SKM-1 (cell line): ENCODE results near the gene SLX4IP.
A peak's percentile ranks its signal among the peaks of the same experiment; 100 is the strongest.

Experiments used
- DNase-seq: peaks from one replicate; lab custom pipeline; 2025; ENCODE audit not compliant: unreplicated experiment; lab: John Stamatoyannopoulos, UW

SLX4IP gene

GRCh38 chr20:10428008-10428407, 7.1 kb upstream of the SLX4IP start:
- DNase-seq, result no peak

GRCh38 chr20:10429443-10429981, 5.6 kb upstream of the SLX4IP start:
- DNase-seq, result no peak

DNA sequence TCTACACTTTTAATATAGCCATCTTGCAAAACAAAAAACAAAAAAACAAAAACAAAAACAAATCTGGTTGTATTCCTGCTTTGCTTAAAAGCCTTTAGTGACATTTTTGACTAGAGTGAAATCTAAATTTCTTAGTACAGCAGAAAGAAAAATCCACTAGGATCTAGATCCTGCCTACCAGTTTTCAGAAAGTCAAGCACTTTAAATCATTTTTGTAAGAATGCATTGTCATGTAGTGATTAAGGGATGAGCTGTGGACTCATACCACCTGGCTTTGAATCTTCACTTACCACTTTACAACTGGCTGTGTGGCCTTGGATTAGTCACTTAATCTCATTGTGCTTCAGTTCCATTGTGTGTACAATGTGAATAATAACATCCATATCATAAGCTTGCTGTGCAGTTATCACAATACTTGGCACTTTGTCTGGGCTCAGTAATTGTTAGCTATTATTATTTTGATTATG, 5.1 kb upstream of the SLX4IP start:
- DNase-seq, result no peak

DNA sequence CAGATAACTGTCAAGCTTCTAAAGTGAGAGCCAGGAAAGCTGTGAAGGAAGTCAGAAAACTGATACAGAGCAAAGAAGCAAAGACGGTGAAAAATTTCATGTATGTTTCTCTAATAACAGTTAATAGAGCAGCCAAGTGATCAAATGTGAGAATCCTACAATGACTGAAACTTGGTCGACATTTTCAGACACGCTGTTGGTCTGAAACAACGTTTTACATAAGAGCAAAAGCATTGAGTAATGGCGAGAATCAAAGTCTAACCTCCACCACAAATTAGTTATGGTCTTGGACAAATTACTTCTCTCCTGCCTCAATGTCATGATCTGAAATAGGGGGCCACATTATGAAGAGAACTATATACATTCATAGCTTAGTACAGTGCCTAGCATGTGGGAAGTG, 4.4 kb upstream of the SLX4IP start:
- no peak for DNase-seq

GRCh38 chr20:10432079-10432478, 3.0 kb upstream of the SLX4IP start:
- no peak for DNase-seq

DNA sequence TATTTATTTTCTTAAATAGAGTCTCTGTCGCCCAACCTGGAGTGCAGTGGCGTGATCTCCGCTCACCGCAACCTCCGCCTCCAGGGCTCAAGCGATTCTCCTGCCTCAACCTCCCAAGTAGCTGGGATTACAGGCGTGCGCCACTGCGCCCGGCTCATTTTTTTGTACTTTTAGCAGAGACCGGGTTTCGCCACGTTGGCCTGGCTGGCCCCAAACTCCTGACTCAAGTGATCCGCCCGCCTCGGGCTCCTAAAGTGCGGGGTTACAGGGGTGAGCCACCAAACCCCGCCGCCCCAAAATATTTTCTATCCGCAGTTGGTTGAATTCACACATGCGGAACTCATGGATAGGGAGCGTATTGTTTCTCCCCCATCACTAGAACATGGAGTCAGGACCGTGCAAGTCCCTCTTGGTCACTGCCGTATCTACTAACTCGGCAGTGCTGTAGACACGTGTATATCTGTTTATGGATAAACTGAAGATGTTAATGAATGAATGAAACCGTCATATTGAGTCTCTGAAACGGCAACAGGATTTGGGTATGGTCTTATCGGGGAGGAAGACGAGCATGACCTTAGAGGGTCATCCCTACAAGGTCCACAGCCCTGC, 2.0 kb upstream of the SLX4IP start:
- no peak for DNase-seq

DNA sequence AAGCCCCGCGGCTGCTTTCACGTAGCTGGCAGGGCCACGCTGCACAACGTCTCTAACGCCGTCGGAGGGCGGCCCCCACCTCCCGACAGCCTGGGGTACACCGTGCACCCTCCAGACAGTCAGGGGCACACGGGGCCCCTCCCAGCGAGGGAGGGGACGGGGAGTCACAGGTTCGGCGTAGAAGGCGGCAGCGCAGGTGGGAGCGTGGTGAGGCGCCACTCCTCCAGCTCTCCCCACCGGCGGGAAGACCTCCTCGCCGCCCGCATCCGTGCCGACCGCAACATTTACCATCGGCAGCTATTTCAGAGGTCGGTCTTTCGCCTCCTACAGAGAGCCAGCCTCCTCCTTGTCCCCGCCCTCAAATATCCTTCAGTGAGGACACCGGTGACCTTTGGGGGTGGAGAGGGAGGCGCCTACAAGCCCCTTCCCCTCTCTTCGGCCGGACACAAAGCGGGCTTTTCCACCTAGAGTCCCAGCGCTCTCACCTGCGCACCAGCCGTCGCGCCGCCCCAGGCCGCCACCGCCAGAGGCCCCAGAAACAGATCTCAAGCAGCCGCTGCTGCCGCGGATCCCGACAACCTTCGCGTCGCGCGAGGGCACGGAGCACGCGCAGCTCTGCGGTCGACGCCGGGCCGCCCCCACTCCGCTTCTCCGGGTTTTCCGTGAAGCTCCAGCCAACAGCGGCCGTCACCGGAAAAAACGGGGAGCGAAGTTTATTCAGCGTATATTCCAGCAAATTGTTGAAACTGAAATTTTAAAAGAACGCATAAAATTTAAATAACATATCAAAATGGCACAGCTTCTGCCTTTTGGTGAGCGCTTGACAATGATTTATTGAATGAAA, 1.3 kb upstream of the SLX4IP start, which contains the start of gene MKKS:
TSS of gene MKKS (minus strand) at position 600 of the 844 bp plus-strand sequence. CDS start 20,708 bp downstream, outside the sequence.
- no peak for DNase-seq

DNA sequence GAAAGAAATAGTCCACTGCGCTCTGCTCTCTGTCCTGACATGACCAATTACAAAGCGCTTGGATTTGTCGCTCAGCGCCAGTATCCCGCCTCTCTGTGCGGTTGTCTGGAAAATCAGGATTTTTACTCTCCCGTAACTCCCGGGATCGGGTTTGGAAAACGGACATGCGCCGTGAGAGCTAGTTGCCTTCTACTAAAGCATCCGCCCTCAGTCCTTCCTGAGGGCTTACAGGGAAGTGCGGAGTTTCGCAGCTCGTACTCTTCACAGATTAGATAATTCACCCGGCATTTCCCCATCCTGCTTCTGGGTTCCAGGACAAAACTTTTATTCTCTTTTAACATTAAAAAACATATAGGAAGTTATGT, 656 bp upstream of the SLX4IP start:
- DNase-seq, result peak; percentile 55

- DNase-seq, result no peak
Measured at GRCh38 chr20:10436053-10436699, 1.1 kb downstream of the SLX4IP start.

GRCh38 chr20:10438217-10438616, 3.1 kb downstream of the SLX4IP start:
- DNase-seq, result no peak

GRCh38 chr20:10443936-10444335, 8.8 kb downstream of the SLX4IP start:
- no peak for DNase-seq

GRCh38 chr20:10445758-10446157, 10.7 kb downstream of the SLX4IP start:
- no peak for DNase-seq

- DNase-seq, result no peak
Measured at GRCh38 chr20:10447028-10447427, 11.9 kb downstream of the SLX4IP start.

- no peak for DNase-seq
Measured at GRCh38 chr20:10448270-10449156, 13.4 kb downstream of the SLX4IP start.

- no peak for DNase-seq
Measured at GRCh38 chr20:10449270-10449669, 14.2 kb downstream of the SLX4IP start.

DNA sequence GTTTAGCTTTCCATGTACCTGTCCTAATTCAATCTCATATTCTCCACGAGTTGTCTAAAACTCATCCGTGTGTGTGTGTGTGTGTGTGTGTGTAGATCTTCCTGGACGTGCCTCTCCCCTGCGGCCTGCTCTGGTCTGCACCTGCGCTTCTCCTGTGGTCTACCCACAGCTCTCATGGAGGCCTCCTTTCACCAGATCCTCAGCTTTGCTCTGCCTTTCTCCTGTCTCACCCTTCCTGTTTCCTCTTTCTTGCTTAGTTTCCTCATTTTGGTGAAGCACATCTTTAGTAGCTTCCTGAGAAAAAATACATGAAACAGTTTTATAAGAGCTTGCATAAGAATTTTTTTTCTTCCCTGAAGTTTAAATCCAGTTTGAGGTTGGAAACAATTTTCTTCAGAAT, 18.1 kb downstream of the SLX4IP start:
- DNase-seq, result peak; percentile 58

DNA sequence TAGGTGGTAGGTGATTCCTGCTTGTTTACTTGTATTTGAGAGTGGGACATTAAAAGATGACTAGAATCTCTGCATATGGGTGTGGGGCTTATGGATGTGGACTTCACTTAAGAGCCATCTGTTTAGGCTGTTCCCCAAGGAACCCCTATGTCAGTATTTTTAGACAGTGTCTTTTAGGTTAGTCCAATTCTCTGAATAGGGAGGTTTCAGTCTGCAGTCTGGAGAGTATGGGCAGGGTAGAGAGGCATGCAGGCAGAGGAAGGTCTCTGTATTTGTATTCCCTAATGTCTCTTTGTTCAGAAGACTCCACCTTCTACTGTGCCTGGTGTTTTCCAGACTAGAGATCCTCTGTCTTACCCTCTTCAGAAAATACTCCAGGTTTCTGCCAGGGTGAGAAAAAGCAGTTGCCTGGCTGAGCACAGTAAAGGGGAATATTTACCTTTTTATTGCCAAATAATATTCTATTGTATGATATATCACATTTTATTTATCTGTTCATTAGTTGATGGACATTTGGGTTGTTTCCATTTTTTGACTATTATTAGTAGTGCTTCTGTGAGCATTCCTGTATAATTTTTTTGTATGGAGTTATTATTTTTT, 19.1 kb downstream of the SLX4IP start:
- DNase-seq, result no peak

DNA sequence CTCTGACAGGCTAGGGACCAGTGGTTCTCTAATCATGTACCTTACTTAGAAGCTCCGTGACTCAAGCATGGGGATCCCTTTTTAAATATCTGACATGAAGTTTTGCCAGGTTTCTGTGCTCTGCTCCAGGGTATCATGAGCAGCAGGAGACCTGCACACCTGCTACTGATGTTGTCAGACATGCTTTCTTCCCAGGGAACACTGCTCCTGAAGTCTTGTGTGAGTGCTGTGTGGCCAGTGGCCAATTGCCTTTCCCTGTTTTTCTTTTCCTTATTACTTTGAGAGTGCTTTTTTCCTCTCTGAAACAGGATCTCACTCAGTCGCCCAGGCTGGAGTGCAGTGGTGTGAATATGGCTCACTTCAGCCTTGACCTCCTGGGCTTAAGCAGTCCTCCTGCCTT, 26.4 kb downstream of the SLX4IP start:
- DNase-seq, result no peak

DNA sequence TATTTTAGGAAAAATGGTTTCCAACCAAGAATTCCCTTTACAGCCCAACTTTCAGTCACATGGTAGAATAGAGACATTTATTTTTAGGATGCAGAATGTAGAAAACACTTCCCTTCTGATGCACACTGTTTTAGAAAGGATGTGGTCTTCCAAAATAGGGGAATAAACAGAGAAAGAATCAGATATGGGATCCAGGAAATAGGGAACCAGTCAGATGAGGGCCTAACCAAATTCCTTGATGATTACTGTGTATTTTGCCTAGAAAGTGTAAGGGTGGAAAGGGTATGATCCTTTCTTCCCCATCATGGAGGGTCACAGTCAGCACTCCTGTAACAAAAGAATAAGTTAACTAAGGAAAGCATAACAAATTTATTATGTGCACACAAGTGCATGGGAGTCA, 27.4 kb downstream of the SLX4IP start:
- no peak for DNase-seq

DNA sequence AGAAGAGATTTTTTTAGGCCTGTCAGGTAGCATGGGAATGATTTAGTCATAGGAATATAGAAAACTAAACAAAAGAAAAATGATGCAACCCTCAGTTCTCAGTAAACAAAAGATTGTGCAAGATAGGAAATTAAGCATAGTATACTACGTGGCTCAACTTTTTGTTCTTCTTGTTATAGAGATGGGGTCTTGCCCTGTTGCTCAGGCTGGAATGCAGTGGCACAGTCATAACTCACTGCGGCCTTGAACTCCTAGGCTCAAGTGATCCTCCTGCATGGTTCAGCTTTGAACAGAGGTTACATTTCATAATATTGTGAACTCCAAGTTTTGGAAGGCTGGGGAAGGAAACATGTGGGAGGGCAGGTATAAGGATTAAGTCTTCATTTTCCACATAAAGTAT, 28.5 kb downstream of the SLX4IP start:
- DNase-seq, result no peak
